SH-SY5Y (cell line): ENCODE data around the gene CRELD2.

Experiments
- GATA2 ChIP-seq: IDR thresholded peaks from 2 replicates; pipeline ENCODE4 v1.6.1; 2011; ENCODE audit warnings: mild to moderate bottlenecking, low read depth, low read length
- GATA3 ChIP-seq: IDR thresholded peaks from 2 replicates; pipeline ENCODE4 v1.6.1; 2011; ENCODE audit warnings: low read depth, mild to moderate bottlenecking, low read length, moderate library complexity

GRCh38 chr22:49969751-49970527 is 51.5 kb downstream of the CRELD2 start:
- TF ChIP-seq GATA2 = no peak
- no peak for TF ChIP-seq GATA3
